ENCODE measurements around the gene KCNG2. TPM values are rescaled to one million over a fixed set of nuclear protein-coding genes. Genes with fewer than 3 reads are reported as not detected.

Gene KCNG2
- total and polyA plus RNA-seq, 4 donors = 0.03 to 0.23 (median 0.08) TPM; not detected in 1

DNA sequence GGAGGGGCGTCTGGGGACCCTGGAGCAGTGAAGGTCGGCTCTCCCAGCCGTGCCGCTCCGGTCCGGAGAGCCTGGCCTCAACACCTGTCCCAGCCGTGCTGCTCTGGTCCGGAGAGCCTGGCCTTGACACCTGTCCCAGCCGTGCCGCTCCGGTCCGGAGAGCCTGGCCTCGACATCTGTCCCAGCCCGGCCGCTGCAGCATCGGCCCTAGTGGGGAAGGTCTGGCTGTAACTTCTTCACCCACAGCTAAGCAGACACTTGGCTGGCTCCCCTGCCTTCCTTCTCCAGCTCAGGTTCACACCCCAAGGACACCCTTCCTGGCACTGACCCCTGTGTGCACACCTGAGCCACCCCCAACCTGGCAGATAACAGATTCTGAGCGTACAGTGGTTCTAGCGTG is 4.6 kb downstream of the KCNG2 start:
- no peak for DNase-seq (ENCODE audit: low spot score)

GRCh38 chr18:79803611-79804051 is 5.9 kb downstream of the KCNG2 start:
- DNase-seq (ENCODE audit: low spot score) = no peak
- H3K4me1 ChIP-seq (ENCODE audit: control insufficient read depth in 4 of 4, insufficient read depth in 4 of 4, low read length in 3 of 4) = peaks cover 0 to 4% (median 2%) of the 10 kb centered on the region in 4 donors
- peaks cover 0 to 6% (median 4%) of the 10 kb centered on the region in 4 donors for H3K27me3 ChIP-seq (ENCODE audit: control insufficient read depth in 4 of 4, insufficient read depth in 4 of 4, low read length in 3 of 4)
- H3K4me3 ChIP-seq (ENCODE audit: low read depth in 1 of 3, low read length in 3 of 3) = no peak overlapping the region
- no peak for TF ChIP-seq FOXA2 (IDR thresholded peaks at IDR 0.05)
- TF ChIP-seq FOXA1 (IDR thresholded peaks at IDR 0.05) = no peak
- TF ChIP-seq CTCF (IDR thresholded peaks at IDR 0.05; ENCODE audit: low read depth, low read length, missing input control) = no peak
- TF ChIP-seq ATF3 (IDR thresholded peaks at IDR 0.05) = no peak
- TF ChIP-seq, protein P1, sequence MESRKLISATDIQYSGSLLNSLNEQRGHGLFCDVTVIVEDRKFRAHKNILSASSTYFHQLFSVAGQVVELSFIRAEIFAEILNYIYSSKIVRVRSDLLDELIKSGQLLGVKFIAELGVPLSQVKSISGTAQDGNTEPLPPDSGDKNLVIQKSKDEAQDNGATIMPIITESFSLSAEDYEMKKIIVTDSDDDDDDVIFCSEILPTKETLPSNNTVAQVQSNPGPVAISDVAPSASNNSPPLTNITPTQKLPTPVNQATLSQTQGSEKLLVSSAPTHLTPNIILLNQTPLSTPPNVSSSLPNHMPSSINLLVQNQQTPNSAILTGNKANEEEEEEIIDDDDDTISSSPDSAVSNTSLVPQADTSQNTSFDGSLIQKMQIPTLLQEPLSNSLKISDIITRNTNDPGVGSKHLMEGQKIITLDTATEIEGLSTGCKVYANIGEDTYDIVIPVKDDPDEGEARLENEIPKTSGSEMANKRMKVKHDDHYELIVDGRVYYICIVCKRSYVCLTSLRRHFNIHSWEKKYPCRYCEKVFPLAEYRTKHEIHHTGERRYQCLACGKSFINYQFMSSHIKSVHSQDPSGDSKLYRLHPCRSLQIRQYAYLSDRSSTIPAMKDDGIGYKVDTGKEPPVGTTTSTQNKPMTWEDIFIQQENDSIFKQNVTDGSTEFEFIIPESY (IDR thresholded peaks at IDR 0.05) = no peak
- TF ChIP-seq JUND (IDR thresholded peaks at IDR 0.05) = no peak
- no peak for TF ChIP-seq HNF4A (conservative IDR thresholded peaks at IDR 0.05)
- no peak for TF ChIP-seq RXRA (IDR thresholded peaks at IDR 0.05)
- no peak for TF ChIP-seq TAF1 (conservative IDR thresholded peaks at IDR 0.05)
- TF ChIP-seq YY1 (IDR thresholded peaks at IDR 0.05) = no peak
- TF ChIP-seq HNF4G (IDR thresholded peaks at IDR 0.05) = no peak
- TF ChIP-seq, protein P2, sequence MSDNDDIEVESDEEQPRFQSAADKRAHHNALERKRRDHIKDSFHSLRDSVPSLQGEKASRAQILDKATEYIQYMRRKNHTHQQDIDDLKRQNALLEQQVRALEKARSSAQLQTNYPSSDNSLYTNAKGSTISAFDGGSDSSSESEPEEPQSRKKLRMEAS (IDR thresholded peaks at IDR 0.05) = no peak
- TF ChIP-seq GABPA (IDR thresholded peaks at IDR 0.05 in 1 of 2, conservative IDR thresholded peaks at IDR 0.05 in 1 of 2) = no peak
- H3K9ac ChIP-seq (ENCODE audit: low read depth in 1 of 2, low read length in 2 of 2) = no peak overlapping the region
- no peak overlapping the region for H3K27ac ChIP-seq (ENCODE audit: low read depth in 1 of 2, low read length in 2 of 2)
- WGBS = 88% methylated on average over 14 of the region's 14 CpGs
- no peaks in the 10 kb centered on the region for H3K36me3 ChIP-seq (ENCODE audit: control insufficient read depth in 4 of 4, insufficient read depth in 3 of 4, low read depth in 1 of 4, low read length in 3 of 4)
- H3K9me3 ChIP-seq (ENCODE audit: control insufficient read depth in 4 of 4, low read length in 3 of 4) = no peaks in the 10 kb centered on the region

More for the DNA sequence above, 4.6 kb downstream of the KCNG2 start:
- Histone ChIP-seq H3K9me3 (ENCODE audit: control insufficient read depth in 4 of 4, low read length in 3 of 4) (peaks cover 0 to 2% (median 0%) of the 10 kb centered on the region in 4 donors), H3K27me3 (ENCODE audit: control insufficient read depth in 4 of 4, insufficient read depth in 4 of 4, low read length in 3 of 4) (peaks cover 0 to 10% (median 7%) of the 10 kb centered on the region in 4 donors), H3K9ac (ENCODE audit: low read depth in 1 of 2, low read length in 2 of 2) (no peak overlapping the region), H3K36me3 (ENCODE audit: control insufficient read depth in 4 of 4, insufficient read depth in 3 of 4, low read depth in 1 of 4, low read length in 3 of 4) (no peaks in the 10 kb centered on the region), H3K4me1 (ENCODE audit: control insufficient read depth in 4 of 4, insufficient read depth in 4 of 4, low read length in 3 of 4) (peaks cover 3 to 10% (median 5%) of the 10 kb centered on the region in 4 donors), H3K27ac (ENCODE audit: low read depth in 1 of 2, low read length in 2 of 2) (no peak overlapping the region), H3K4me3 (ENCODE audit: low read depth in 1 of 3, low read length in 3 of 3) (no peak overlapping the region)
- no peak for TF ChIP-seq FOXA2 (IDR thresholded peaks at IDR 0.05)
- TF ChIP-seq, protein P1 (IDR thresholded peaks at IDR 0.05) = no peak
- TF ChIP-seq JUND (IDR thresholded peaks at IDR 0.05) = no peak
- TF ChIP-seq GABPA (IDR thresholded peaks at IDR 0.05 in 1 of 2, conservative IDR thresholded peaks at IDR 0.05 in 1 of 2) = no peak
- TF ChIP-seq NR2F2 (IDR thresholded peaks at IDR 0.05) = no peak
- no peak for TF ChIP-seq SP1 (IDR thresholded peaks at IDR 0.05)
- TF ChIP-seq RXRA (IDR thresholded peaks at IDR 0.05) = no peak
- no peak for TF ChIP-seq CTCF (IDR thresholded peaks at IDR 0.05; ENCODE audit: low read depth, low read length, missing input control)
- TF ChIP-seq YY1 (IDR thresholded peaks at IDR 0.05) = no peak
- TF ChIP-seq ATF3 (IDR thresholded peaks at IDR 0.05) = no peak
- TF ChIP-seq HNF4G (IDR thresholded peaks at IDR 0.05) = no peak
- no peak for TF ChIP-seq HNF4A (conservative IDR thresholded peaks at IDR 0.05)
- WGBS = 92% methylated on average over 18 of the region's 18 CpGs

Data from liver (tissue), 9 donors.